Measurements from ENCODE around the gene NOD2.

DNA sequence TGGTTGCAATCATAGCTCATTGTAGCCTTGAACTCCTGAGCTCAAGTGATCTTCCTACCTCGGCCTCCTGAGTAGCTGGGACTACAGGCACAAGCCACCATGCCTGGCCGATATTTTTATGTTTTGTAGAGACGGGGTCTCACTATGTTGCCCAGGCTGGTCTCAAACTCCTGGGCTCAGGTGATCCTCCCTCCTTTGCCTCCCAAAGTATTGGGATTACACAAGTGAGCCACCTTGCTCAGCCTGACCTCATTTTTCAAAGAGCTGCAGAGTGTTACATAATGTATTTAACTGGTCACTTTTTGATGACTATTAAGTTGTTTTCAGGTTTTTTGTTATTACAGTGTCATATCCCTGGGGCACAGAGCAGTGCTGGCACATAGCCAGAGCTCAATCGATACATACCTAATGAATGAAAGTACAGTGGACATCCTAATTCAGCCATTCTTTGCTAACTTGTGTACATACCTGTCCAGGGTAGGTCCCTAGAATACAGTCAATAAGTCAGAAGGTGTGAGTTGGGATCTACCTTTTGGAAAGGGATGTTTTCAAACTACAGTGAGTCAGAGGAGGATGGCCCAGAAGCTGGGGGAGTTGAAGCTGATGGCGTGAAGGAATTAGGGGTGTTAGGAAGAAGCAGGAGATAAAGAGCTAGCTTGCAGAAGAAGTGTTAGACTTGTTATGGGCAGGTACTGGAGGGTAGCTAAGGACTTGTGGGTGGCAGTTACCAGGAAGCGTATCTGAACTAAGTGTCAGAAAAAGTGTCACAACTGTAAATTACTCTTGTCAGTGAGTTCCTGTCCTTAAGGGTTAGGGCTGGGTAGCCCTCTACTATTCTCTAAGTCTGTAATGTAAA is 28.4 kb downstream of the NOD2 start:
- TF ChIP-seq, protein P1, sequence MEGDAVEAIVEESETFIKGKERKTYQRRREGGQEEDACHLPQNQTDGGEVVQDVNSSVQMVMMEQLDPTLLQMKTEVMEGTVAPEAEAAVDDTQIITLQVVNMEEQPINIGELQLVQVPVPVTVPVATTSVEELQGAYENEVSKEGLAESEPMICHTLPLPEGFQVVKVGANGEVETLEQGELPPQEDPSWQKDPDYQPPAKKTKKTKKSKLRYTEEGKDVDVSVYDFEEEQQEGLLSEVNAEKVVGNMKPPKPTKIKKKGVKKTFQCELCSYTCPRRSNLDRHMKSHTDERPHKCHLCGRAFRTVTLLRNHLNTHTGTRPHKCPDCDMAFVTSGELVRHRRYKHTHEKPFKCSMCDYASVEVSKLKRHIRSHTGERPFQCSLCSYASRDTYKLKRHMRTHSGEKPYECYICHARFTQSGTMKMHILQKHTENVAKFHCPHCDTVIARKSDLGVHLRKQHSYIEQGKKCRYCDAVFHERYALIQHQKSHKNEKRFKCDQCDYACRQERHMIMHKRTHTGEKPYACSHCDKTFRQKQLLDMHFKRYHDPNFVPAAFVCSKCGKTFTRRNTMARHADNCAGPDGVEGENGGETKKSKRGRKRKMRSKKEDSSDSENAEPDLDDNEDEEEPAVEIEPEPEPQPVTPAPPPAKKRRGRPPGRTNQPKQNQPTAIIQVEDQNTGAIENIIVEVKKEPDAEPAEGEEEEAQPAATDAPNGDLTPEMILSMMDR (conservative IDR thresholded peaks at IDR 0.05; ENCODE audit: low read depth, low read length) = no peak
- TF ChIP-seq EZH2 (IDR thresholded peaks at IDR 0.05; ENCODE audit: low read length, unreplicated experiment) (no peak), EZH2phosphoT487 (IDR thresholded peaks at IDR 0.05; ENCODE audit: borderline replicate concordance, low read length) (no peak)

All from PC-3 (cell line).